ENCODE results near the gene KCNH6.

The KCNH6 gene

GRCh38 chr17:63488851-63489250 is 34.3 kb upstream of the KCNH6 start:
- no peak for DNase-seq (ENCODE audit: low read depth)

DNA sequence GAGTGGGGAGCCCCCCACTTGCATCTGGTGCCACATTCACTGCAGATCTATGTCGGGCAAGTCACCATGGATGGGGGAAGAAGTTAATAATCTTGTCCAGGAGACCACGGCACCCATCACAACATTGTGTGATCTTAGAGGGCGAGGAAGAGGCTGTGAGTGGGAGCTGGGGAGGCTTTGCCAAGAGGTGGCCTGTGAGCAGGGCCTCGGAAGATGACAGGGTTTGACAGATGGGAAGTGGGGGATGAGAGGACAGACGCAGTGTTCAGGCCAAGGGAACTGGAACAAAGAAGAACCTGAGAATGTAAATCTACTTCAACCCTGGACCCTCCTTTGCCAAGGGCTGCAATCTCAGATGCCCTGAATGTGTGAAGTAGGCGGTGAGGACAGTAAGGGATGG is 33.9 kb upstream of the KCNH6 start:
- no peak for DNase-seq (ENCODE audit: low read depth)

DNA sequence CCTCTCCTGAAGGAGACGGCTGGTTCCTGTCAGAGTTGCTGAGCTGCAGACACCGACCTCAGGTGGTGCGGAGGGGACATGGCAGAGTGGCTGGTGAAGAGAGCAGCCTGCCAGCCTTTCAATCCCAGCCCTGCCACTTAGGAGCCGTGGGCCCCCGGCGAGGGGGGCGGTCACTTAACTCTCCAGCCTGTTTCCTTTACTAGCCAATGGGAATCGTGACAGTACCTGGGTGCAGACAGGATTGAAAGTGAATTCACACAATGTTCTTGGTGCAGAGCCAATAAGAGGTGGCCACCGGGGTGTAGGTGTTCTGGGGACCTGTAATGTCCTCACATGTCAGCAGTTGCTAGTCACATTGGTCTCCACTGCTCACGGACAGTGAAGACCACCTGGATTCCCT is 32.8 kb upstream of the KCNH6 start:
- DNase-seq (ENCODE audit: low read depth) = no peak

- DNase-seq (ENCODE audit: low read depth) = no peak
Observed at GRCh38 chr17:63490858-63491400, 32.2 kb upstream of the KCNH6 start.

DNA sequence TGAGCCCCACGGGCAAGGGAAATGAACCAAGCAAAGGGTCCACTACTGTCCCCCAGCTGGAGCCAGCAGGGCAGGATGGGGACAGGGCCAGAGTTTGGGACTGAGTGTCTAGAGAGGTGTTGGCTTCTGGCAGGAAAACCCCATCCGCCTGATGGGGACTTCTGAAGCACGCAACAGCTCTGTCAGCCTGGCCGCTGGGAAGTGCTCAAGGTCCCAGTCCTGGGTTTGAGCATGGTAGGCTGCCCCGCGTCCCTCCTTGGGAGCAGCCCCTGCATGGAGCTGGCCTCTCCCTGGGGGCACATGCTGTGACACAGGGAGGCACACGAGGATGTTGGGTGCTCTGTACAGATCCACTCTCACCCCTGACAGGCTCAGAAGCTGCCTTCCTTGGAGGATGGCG is 31.7 kb upstream of the KCNH6 start:
- no peak for DNase-seq (ENCODE audit: low read depth)

GRCh38 chr17:63491977-63492618 is 31.1 kb upstream of the KCNH6 start:
- no peak for DNase-seq (ENCODE audit: low read depth)

DNA sequence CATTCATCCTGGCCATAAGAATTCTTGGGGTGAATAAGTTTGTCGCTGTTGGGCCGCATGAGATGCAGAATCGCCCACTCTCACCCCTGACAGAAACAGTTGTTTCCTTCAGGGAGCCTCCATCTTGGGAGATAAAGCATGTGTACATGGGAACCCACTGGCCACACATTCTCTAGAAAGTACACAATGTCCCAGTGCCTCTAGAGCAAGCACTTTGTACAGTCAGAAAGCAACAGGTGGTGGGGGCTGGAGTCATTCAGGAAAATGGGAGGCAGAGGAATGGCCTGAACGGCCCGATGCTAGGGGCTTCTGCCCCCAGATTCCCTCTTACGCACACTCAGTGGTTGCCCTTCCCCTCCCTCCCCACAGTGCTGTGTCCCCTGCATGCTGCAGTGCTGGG is 30.2 kb upstream of the KCNH6 start:
- DNase-seq (ENCODE audit: low read depth) = no peak

DNA sequence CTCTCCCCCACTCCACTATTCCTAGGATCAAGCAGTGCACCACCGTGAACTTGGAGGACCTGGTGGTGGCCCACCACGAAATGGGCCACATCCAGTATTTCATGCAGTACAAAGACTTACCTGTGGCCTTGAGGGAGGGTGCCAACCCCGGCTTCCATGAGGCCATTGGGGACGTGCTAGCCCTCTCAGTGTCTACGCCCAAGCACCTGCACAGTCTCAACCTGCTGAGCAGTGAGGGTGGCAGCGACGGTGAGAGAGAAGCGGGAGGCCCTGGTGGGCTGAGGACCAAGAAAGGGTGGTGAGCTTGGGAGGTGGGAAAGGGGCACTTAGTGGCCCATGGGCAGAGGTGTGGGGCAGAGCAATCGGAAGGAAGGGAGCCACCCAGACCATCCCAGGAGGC is 29.7 kb upstream of the KCNH6 start:
- DNase-seq (ENCODE audit: low read depth) = no peak

- no peak for DNase-seq (ENCODE audit: low read depth)
Observed at GRCh38 chr17:63494300-63494928, 28.7 kb upstream of the KCNH6 start.

- DNase-seq (ENCODE audit: low read depth) = no peak
Observed at GRCh38 chr17:63495491-63495890, 27.7 kb upstream of the KCNH6 start.

DNA sequence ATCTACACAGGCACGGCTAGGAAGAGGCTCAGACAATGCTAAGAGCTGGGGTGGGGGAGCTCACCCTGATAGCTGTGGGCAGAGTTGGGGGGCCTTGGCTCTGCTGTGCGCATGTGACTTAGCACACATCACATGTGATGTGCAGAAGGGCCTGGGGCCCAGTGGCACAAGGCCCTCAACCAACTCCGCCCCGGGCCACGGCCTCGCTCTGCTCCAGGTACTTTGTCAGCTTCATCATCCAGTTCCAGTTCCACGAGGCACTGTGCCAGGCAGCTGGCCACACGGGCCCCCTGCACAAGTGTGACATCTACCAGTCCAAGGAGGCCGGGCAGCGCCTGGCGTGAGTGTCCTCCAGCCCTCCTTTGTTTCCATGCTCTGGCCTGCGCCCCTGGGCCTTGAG is 27.0 kb upstream of the KCNH6 start:
- DNase-seq (ENCODE audit: low read depth) = no peak

GRCh38 chr17:63496663-63497400 is 26.3 kb upstream of the KCNH6 start:
- no peak for DNase-seq (ENCODE audit: low read depth)

GRCh38 chr17:63497708-63498483 is 25.3 kb upstream of the KCNH6 start:
- DNase-seq (ENCODE audit: low read depth) = no peak

DNA sequence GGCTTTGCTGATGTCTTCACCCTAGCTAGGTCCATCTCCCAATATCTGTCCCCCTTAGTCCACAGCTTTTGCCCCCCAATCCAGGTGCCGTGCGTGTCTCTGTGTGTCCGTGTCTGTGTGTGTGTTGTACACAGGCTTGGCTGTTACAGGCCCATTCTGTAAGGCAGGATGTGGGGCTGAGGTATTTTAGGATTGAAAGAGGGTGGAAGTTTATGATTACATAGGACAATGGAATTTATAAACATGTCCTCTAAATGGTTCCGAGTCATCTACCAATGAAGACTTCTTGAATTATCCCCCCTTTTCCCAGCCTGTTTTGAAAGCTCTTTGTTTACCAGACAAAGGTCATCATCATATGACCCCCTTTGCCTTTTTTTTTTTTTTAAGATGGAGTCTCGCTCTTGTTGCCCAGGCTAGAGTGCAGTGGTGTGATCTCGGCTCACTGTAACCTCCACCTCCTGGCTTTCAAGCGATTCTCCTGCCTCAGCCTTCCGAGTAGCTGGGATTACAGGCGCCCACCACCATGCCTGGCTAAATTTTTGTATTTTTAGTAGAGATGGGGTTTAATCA is 24.4 kb upstream of the KCNH6 start:
- no peak for DNase-seq (ENCODE audit: low read depth)

- DNase-seq (ENCODE audit: low read depth) = no peak
Observed at GRCh38 chr17:63500543-63501390, 22.4 kb upstream of the KCNH6 start.

DNA sequence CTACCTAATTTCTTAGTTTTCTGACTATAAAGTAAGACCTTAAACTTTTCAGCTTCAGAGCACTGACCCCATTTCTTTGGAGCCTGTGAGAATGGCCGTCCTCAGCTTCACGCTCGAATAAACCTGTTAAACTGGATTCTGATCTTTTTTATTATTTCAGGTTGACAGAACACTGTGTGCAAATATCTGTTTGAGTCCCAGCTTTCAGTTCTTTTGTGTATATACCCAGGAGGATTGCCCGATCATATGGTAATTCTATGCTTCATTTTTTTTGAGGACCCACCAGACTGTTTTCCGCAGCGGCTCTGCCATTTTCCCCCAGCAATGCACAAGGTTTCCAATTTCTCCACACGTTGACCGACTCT is 19.8 kb upstream of the KCNH6 start:
- DNase-seq (ENCODE audit: low read depth) = no peak

DNA sequence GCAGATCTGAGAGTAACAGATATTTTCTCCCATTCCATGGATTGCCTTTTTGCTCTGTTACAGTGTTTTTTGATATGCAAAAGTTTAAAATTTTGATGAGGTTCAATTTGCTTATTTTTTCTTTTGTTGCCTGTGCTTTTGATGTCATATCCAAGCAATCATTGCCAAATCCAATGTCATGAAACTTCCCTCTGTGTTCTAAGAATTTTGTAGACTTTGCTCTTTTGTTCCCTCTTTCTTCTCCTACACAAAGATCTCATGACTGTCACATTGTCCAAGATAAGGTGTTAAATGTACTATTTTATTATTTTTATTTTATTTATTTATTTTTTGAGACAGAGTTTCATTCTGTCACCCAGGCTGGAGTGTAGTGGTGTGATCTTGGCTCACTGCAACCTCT is 18.9 kb upstream of the KCNH6 start:
- no peak for DNase-seq (ENCODE audit: low read depth)

- DNase-seq (ENCODE audit: low read depth) = no peak
Observed at GRCh38 chr17:63505341-63505740, 17.8 kb upstream of the KCNH6 start.

DNA sequence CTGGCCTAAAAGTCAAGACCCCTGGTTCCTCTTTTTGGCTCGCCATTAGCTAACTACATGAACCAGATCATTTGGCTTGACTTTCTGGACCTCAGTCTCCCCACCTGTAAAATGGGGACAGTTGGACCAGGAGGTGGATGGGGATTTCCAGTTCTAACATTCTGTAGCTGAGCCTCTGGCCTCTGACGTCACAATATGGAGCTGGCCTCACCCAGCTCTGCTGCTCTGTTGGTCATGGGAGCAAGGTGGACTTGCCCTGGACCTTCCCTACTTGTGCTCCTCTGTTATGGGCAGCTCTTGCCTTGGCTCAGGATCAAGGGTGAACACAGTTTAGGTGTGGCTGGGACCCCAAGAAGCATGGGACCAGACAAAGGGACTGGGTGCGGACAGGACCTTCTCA is 16.5 kb upstream of the KCNH6 start:
- DNase-seq (ENCODE audit: low read depth) = no peak

DNA sequence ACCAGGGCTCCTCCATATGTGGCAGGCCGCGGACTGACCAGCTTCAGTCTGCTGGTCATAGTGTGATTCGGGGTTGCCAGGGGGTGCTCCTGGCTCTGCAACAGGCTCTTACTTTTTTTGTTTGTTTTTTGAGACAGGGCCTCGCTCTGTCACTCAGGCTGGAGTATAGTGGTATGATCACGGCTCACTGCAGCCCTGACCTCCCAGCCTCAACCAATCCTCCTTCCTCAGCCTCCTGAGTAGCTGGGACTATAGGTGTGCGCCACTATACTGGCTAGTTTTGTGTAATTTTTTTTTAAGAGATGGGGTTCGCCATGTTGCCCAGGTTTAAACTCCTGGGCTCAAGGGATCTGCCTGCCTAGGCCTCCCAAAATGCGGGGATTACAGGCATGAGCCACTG is 11.8 kb upstream of the KCNH6 start:
- DNase-seq (ENCODE audit: low read depth) = no peak

DNA sequence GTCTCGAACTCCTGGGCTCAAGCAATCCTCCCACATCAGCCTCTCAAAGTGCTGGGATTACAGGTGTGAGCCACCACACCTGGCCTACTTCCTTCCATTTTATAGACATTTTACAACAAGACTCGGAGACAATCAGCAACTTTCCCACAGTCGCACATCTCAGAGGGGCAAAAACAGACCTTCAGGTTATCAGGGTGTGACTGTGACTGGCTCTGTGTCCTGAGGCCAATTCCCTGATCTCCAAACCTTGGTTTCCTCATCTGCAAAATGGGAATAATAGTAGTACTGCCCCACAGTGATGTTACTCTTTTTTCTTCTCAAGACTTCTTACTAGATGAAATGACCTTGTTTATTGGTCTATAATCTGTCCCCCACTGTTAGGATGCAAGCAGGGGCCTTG is 10.8 kb upstream of the KCNH6 start:
- no peak for DNase-seq (ENCODE audit: low read depth)
